Measurements from ENCODE around the gene PI4KB.
A peak's percentile ranks its signal among the peaks of the same experiment; 100 is the strongest.

PI4KB gene

DNA sequence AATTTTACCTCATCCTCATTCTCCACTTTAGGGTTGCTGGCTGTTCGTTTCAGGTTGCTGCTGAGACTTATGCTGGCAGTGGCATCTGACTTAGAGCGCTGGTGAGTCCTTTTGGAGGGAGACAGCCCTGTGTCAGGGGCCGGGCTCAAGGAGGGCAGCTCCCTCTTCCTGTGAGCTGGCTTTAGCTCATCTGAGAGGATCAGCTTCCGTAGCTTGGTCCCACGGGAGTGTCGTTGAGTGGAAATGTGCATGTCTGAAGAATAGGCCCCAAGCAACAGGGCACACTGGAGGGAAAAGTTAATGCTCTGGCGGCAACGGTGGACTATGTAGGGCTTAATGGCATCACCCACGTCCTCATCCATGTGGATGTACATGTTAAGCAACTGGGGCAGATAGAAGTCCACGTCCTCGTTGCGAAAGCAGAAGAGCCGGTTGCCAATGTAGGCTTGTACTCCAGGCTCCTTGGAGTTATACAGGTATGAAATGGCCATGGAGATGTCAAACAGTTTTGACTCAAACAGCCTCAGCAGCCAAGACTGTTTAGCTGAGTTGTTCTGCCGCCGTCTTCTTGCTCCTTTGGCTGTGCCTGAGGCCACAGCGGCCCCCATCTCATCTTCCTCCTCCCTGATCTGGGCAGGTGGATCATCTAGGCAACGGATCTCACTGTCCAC, 11.5 kb downstream of the PI4KB start:
- TF ChIP-seq CTCF (IDR thresholded peaks at IDR 0.05; ENCODE audit: low read length, missing control alignments), result no peak
- no peak overlapping the region for H3K4me3 ChIP-seq (replicated peaks; ENCODE audit: low read depth, low read length)
- no peak for DNase-seq (ENCODE audit: low read depth)

DNA sequence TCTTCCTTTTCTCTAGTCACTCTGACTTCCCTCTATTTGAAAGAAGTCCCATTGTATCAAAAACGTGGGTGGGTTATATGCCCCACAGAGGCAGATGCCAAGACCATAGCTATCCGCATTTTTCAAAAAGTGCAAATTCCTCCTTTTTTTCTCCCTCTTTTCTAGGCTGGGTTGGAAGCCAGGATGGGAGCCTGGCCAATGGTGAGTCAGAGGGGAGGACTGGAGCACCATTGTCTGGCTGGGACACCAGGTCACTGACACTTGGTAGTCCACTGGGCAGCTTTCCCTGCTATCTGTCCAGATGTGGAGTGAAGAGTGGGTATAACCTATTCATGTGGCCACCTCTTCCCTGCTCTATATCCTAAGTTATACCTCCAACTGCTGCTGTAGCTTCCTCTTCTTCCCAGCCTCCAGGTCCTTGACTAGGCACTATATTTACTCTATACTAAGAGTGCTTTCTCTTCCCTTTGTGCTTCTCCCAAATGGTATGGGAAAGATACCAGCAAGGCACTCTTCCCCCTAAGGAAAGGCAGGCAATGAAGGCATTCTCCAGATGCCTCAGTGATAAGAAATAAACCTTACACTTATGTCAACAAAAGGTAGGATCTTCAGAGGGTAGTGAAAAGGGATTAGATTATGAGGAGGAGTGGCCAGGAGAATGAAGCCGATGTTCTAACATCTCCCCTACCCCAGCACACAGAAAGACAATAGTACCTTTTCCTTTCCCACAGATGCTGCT, 12.9 kb downstream of the PI4KB start:
- no peak for TF ChIP-seq CTCF (IDR thresholded peaks at IDR 0.05; ENCODE audit: low read length, missing control alignments)
- no peak overlapping the region for H3K4me3 ChIP-seq (replicated peaks; ENCODE audit: low read depth, low read length)
- peak; percentile 92 for DNase-seq (ENCODE audit: low read depth)

DNA sequence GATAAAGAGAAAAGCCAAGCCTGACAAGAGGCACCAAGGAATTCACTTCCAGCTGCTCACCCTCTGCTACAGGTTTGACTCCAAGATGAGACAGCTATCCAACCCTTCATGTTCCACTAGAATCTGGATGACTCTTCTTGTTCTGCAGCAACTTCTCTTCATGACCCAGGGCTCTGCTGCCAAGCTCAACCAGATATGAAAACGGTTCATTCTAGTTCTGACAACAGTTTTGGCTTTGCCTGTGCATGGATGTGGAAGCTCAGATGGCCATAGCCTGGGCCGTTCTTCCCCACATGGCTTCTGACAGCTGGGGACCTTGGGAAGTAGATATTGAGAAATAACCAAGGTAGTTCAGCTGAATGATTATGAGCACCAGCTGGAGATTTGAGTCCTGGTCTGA, 13.7 kb downstream of the PI4KB start:
- TF ChIP-seq CTCF (IDR thresholded peaks at IDR 0.05; ENCODE audit: low read length, missing control alignments), result no peak
- no peak overlapping the region for H3K4me3 ChIP-seq (replicated peaks; ENCODE audit: low read depth, low read length)
- peak; percentile 44 for DNase-seq (ENCODE audit: low read depth)

GRCh38 chr1:151312826-151313225, 14.4 kb downstream of the PI4KB start:
- TF ChIP-seq CTCF (IDR thresholded peaks at IDR 0.05; ENCODE audit: low read length, missing control alignments), result no peak
- no peak overlapping the region for H3K4me3 ChIP-seq (replicated peaks; ENCODE audit: low read depth, low read length)
- no peak for DNase-seq (ENCODE audit: low read depth)

DNA sequence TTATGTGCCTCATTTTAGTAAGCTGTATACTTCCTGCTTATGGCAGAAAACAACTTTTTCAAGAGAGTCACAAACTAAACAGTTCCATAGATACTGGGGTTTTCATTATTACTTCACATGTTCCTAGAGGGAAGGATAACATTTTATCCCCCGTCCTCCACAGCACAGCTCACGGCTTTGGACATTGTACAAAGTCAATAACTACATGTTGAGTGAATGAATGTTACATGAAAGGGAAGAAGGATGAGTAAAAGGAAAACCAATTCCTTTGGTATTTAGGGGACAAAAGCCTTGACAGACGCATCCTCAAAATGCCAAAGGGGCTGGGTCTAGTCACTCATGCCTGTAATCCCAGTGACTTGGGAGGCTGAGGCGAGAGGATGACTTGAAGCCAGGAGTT, 14.8 kb downstream of the PI4KB start:
- DNase-seq (ENCODE audit: low read depth), result peak; percentile 20
- no peak overlapping the region for H3K4me3 ChIP-seq (replicated peaks; ENCODE audit: low read depth, low read length)
- TF ChIP-seq CTCF (IDR thresholded peaks at IDR 0.05; ENCODE audit: low read length, missing control alignments), result no peak

- no peak for TF ChIP-seq CTCF (IDR thresholded peaks at IDR 0.05; ENCODE audit: low read length, missing control alignments)
- no peak overlapping the region for H3K4me3 ChIP-seq (replicated peaks; ENCODE audit: low read depth, low read length)
- DNase-seq (ENCODE audit: low read depth), result peak; percentile 99
Observed at GRCh38 chr1:151311589-151312331, 15.5 kb downstream of the PI4KB start.

Data from fibroblast of pulmonary artery (primary cell).